Putamen (tissue), 1 donor: ENCODE data around the gene ATG10.

ENCODE experiments used
- DNase-seq: peaks from one replicate; pipeline ENCODE4 v3.0.0-alpha.2; 2016; ENCODE audit warnings: low spot score

Gene ATG10

DNA sequence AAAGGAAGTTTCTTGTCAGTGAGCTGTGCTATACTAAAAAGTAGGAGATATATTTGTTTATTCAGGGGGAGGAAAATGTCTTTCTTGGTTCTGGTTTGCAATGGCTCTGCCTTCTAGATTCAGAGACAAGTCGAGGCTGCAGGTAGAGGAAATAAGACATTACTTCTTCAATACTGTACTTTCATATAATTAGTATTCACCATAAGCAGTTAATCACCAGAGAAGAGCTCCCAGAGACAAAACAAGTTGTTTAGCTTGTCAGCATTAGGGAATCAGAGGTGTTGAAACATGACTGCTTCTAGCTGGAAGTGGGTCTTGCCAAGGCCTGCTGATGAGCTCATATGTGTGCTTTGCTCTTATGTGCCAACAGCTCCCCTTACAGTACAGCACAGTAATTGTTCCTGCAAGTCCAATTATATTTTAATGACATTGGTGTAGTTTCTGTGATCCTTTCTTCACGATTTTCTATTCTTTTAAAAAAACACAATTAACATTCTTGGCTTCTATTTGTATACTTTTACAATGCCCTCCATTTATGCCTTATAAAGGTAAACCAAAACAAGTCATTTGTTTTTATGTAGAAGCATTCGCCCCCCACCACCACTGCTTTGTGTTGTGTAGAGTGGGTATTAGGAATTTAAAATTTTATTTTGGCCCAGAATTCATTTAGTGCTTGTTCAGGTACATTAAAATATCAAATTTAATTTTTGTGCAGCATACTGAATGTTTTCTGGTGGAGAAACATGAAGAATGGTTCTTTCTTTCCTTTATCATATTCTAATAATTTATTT, 194.1 kb downstream of the ATG10 start:
- DNase-seq = peak; percentile 85

DNA sequence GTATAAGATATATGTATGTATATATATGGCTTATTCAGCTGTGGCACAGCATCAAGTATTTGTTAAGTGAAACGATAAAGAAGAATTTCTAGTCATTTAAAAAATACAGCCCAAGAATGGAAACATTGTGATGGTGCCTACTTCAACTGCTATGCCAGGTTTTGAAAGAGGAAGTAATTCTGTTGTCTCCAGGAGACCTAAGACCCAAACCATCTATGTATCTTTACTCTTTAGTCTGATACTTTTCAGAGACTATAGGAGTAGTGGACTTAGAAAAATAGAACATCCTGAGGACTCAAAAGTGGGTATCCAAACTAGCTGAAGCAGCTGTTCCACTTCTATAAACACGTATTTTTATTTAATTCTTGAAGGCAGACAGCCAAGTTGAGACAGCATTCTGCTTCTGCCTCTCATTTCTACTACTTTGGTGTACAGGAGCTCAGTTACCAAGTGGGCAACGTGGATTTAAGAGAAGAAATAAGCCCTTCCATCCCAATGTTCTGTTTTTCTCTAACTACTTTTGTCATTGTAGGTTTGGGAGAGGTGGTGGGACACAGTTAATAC, 195.6 kb downstream of the ATG10 start:
- no peak for DNase-seq

DNA sequence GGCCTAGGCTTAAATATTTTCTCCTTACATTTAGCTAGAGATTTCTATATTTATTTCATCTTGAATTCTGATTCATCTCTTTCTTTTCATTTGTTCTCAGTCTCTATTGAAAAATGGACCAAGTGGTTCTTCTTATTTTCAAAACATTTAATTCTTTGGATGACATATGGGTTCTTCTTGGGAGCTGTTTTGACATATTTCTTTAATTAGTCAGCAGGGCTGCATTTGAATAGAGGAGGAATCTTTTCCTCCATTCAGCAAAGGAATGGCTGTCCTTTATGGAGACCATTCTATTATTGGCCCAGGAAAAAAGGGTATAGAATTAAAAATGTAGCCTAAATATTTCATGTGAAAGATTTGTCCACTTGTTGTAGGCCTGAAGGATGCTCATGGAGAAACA, 196.5 kb downstream of the ATG10 start:
- DNase-seq = no peak

DNA sequence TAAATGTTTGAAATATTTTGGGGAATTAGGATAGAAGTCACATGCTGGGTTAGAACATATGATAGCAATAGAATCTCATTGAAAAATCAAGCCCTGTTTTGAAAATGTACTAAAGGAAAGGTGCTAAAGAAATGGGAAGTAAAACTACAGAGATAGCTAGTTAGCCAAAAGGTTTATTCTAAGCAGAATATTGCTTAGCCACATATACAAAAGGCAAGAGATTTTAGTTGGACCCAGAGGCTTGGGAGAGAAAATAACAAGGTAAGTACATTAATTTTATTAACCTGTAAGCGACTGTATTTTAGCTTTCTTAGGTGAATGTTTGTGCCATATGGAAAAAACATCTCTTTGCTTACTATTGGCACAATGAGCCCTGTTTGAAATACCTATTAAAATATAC, 198.1 kb downstream of the ATG10 start:
- DNase-seq = no peak

DNA sequence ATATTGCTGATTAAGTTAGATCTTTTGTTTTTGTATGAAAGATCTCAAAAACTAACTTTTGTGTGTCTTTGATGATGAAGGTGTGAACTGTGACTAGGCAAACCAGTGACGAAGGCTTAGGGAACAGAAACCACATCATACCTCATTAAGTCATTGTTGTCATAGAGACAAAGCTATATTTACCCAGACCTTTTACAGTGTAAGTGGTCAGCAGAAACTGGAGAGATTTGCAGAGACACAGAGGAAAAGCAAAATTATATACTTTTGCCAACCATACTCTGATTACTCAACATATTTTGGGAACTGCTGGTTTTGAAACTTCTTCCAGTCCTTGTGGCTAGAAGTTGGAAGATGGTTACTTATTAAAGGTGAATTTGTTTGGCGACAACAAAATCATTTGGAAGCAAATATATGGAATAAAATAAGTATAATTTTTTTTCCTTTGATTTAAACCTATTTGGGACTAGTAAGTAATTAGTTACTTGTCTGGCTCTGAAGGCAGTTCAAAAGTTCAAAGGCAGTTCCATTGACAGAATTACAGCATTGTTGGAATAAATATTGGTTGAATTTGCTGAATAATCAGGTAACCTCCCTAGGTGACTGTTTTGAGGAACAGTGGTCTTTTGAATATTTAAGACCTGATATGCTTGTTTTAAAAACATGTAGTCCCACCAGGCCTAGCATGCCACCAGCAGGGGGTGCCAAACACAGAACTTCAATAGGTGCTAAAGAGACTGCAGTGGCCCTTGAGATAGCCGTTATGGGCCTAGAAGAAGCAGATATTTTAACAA, 202.5 kb downstream of the ATG10 start:
- DNase-seq = no peak

DNA sequence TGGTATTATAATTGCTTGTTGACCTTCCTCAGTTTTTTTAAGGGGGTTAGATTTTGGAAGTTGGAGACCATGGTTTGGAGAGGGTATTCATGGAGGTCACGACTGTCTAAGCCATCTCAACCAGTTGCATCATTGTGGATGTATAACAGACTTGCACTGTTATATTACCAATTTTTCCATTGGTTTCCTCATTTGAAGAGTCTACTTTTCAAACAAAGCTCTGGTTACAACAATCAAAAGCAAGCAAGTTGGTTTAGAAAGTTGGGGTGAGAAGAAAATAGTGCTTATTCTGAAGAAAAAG, 203.0 kb downstream of the ATG10 start:
- no peak for DNase-seq

DNA sequence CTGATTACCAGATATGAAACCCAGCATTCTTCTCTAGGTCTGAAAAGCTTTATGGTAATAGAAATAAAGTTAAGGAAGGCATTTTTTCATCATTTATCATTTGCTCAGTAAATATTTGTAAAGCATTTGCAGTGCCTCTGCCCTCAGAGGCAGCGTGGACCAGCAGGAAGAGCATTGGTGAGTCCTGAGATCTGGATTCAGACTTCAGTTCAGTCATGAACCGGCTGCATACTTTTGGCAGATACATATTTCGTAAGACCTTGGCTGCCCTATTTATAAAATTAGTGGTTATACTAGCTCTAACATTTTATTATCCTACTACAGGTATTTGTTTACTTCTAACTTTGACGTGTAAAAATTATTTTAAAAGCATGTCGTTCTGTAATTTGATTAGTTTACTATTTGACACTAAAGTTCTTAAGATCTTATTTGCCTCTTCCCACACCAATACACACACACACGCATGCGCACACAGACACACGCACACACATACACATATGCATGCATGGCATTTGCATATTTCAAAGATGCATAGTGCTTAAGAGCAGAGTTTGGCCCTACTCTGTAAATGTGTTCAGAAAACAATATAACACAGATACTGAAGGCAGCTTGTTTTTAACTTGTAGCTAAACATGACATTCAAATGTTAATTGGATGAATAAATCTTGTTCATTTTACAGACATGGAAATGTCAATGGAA, 204.4 kb downstream of the ATG10 start:
- no peak for DNase-seq

DNA sequence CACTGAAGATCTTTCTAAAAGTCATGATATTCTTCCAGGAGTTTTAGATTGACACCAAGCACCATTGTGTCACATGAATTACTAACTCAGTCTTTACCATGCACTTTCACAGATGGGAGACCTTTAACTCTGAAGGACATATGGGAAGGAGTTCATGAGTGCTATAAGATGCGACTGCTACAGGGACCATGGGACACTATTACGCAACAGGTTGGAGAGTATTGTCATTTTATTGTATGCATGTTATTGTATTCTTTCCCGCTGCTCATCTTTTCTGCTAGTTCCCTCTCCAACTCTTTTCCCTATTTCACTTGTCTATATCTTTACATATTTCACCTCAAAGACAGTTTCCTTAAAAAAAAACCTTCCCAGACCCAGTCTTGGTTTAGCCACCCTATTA, 206.6 kb downstream of the ATG10 start:
- DNase-seq = no peak

DNA sequence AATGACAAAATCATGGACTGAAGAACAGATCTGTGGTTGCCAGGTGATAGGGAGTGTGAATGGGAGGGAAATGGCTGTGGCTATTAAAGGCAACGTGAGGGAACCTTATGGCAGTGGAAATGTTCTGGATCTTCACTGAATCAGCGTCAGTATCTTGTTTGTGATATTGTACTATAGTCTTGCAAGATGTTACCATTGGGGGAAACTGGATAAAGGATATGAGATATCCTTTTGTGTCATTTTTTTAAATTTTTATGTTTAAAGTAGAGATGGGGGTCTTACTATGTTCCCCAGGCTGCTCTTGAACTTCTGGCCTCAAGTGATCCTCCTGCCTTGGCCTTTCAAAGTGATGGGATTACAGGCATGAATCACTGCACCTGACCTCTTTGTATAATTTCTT, 210.8 kb downstream of the ATG10 start:
- DNase-seq = no peak

DNA sequence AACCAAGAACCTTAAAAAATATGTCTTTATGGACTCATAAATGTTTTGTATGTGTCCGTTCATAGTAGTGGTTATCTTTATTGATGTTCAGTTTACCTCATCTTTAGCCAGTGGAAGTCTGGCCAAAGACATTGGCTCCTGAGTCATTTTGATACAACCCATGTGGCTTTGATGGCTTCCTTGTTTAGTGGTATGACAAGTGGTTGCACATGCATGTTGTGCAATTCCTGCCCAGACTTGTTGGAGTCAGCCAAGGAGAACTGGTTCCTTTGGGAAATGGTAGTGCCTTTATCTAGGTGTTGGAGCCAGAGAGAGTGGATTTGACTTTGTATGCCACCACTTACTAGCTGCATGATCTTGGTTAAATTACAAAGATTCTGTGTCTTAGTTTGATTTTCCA, 212.0 kb downstream of the ATG10 start:
- DNase-seq = no peak

DNA sequence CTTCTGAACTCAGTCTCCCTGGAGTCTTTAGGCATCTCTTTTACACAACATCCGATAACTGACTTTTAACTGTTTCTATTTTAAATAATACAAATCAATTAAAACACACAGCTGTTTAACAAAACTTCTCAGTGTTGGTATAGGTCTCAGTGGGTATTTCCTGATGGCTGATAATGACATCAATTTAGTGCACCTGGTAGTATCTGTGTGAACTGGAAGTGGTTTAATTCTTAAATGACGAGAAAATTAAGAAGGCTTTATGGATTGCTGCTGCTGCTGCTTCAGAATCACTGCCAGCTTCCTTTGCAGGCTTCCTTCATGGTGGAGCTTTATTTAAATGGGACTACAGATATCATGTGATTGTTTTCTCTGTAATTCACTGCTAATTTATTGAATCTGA, 214.0 kb downstream of the ATG10 start:
- DNase-seq = no peak

DNA sequence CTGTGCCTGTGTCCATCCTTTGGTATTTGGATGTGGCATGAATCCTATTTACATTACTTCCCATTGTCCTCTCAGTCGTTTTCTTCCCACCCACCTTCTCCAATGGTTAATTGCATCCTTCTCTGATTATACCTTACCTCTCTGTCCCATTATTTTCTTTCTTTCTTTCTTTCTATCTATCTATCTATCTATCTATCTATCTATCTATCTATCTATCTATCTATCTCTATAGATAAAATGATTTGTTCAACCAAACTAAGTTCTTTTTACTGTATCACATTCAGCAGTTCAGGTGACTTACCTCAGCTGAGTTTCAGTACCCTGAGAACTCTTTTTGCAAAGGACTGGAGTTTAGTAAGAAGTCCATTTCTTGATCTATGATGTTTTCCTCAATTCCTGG, 225.7 kb downstream of the ATG10 start:
- DNase-seq = no peak

DNA sequence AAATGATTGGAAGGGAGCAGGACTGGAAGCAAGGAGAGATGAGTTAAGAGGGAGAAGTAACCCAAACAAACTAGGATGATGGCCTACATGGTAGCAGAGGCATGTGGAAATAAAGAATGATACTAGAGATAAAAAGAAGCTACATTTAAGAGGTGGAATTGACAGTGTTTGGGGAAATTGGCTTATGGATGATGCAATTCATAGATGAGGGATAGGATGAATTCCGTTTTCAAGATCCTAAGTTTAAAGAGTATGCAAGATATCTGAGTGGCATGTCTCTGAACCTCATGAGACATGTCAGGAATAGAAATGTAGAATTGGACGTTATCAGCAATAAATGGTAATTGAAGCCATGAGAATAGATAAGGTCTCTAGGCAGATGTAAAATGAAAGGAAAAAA, 232.7 kb downstream of the ATG10 start:
- no peak for DNase-seq

DNA sequence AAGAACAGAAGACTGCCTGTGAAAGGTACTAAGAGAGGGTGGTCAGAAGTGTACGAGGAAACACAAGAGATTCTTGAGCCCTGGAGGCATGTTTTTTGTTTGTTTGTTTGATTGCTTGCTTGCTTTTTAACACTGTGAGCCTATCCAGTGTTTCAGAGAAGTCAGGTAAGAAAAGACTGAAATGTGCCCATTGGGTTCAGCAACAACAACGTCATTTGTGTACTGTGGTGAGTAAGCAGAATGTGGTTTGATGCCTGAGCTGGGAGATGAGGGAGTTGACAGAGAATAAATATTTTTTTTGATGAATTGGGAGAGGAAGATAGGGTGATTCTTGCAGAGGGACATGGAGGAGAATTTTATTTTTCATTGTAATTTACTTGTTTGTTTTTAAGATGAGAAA, 233.2 kb downstream of the ATG10 start:
- DNase-seq = no peak

DNA sequence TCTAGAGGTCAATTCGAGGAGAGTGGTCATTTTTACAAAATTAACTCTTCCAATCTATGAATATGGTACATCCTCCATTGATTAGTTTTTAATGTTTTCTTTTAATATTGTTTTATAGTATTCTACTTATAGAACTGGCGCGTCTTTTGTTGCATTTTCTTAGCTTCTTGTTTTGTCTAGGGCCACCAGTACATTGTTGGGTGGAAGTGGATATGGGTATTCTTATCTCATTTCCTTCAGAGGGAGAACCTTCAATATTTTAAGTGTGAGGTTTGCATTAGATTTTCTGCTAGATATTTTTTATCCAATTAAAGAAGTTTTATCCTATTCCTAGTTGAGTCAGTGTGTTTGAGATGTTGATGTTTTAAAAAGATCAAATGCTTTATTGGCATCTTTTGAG, 236.5 kb downstream of the ATG10 start:
- DNase-seq = no peak

DNA sequence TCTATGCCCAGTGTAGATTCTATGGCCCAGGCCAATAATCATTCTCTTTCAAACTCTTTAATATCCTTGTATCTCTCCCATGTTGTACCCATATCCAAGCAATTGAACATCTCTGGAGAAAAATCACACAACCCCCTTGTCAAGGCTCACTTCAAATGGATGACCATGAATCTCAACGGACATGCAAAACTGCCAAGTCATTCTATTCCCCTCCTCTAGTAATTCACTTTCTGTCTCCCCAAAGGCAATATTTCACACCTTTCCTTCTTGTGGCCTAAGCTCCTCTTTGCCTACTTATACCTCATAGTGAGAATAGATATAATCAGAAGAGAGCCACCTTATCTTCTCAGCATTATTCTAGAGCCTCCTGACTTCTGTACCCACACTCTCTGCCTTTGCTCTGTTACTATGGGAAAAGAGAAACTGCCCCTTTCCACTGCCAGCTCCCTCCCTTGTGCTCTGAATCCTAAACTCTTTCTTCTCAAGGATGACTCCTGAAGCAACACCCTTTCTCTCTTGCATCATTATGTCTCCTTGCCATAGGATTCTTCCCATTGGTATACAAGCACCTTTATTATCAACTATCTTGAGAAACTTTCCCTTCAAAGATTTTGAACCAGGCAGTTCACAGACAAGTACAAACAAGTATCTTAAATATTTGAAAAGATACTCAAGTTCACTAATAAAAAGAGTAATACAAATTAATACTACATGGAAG, 240.2 kb downstream of the ATG10 start:
- DNase-seq = no peak

DNA sequence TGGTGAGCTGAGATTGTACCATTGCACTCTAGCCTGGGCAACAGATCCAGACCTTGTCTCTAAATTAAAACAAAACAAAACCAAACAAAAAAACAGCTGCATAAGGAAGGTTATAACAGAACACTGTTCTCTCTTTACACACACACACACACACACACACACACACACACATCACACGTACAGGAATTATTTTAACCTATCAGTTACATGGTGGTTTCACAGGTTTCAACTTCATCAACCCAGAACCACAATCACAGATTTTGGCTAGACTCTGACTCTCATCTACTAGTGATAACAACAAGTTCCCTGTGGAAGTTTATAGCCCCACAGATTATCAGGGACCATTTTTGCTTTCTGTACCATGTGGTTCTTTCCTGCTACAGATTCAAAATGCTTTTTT, 246.1 kb downstream of the ATG10 start:
- DNase-seq = no peak

DNA sequence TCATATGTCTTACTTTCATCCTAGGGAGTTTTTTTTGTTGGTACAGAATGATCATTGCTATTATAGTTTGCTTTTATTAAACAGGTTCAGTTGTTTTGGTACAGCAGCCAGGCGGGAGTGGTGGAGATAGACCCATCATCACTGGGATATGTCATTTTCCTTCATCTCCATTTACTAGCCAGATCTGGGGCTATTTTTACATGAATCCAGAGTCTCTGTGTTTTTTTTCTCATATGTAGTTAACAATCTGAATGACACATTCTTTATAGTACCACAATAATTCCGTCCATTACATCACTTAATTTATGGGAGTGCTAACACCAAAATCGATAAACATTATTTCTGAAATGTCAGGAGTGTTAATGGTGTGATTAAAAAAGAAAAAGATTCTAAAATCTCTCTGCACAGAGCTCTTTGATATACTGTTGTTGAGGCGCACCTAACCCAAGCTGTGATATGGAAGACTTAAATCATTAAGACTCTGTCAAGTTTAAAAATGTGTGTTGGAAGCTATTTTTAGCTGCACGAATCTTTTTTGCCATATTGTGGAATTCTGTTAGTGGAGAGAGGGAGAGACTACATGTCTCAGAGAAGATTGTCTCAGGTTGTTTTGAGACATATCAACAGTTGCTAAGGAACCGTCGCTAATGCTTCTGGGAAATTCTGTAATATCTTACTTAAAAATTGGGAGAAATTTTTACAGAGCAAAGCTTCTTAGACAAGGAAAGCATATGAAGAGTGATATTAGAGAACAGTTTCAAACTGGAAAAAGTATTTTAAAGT, 246.7 kb downstream of the ATG10 start:
- peak; percentile 7 for DNase-seq

DNA sequence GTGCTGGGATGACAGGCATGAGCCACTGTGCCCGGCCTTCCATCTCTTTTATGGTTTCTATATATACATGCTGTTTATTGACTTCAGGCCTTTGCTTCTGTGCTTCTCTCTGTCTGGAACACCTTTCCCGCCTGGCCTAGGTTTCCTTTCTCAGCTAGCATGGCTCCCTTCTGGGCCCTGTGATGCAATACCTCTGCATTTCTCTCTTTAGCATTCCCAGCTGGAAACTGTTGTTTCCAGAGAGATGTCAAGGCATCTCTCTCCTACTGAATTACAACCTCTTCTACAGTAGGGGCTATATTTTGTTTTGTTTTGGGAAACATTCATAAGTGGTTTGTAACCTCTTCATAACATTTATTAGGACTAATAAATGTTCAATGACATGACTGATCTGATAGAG, 249.2 kb downstream of the ATG10 start:
- DNase-seq = no peak

DNA sequence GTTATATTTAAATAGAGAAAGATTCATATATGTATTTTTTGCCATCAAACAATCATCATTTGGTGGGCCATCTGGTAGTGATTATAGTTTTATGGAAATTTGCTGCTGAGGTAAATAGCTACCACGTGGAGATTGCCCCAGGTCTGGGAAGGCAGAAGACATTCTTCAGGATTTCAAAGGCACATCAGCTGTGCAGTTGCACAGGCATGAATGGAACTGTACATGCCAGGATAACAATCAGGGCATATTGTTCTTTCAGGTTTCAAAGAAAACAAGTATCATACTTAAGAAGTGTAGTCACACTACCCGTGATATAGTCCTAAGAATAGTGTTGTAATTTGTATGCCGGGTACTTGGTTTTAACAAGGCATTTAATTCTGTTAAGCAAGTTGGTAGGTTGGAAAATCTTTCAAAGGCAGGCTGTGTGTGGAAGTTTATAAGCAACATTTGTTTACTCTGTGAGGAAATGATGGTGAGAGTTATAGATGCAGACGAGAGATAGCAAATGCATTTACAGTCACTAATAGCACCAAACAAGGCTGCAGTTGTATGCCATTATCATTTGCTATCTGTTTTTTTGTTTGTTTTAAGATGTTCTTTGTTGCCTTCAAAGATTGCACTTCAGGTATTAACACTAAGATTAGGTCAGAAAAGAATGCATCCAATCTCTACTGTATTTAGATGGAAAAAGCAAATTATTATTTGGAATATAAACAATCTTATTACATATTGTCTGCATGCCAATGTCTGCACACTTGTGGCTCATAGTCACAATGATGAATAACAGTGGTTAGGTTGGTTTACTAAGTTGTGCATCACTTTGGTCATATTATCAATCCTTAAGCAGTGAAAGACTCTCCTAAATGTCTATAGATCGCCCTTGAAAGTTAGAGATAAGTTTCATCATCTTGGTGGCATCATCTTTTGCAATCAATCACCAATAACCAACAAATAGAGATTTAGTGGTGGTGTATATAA, 251.1 kb downstream of the ATG10 start:
- no peak for DNase-seq
